Pancreas (tissue), 10 donors: Measurements from ENCODE around the gene KSR2. TPM values are rescaled to one million over a fixed set of nuclear protein-coding genes. Genes with fewer than 3 reads are reported as not detected.

Experiments used
- ATAC-seq, 4 donors: fragments of 200-7000 bp; cut with Tn5 transposase; one replicate each; pipeline versions ENCODE4 v1.8.0 to v1.9.1; 2020; ENCODE audit warnings: mild to moderate bottlenecking in 4 of 4, moderate library complexity in 4 of 4
- DNase-seq, 6 donors: peaks; one replicate each; pipeline ENCODE4 v3.0.0-alpha.2; 2020
- FAIRE-seq: peaks from 2 replicates; lab custom pipeline; 2012; peaks lifted over from hg19 to GRCh38; lab: Jason Lieb, UNC
- H3K27ac ChIP-seq, 4 donors: fragments of 200-600 bp; sonication (generic); 1 replicate in 3 of 4; 2 replicates in 1 of 4; pipeline versions ENCODE4 v1.5.0 to v1.8.0; 2020
- H3K27me3 ChIP-seq, 4 donors: fragments of 200-600 bp; one replicate each; pipeline ENCODE4 v1.8.0; 2021
- H3K36me3 ChIP-seq, 3 donors: fragments of 200-600 bp; sonication (generic) in 1 of 3; one replicate each; pipeline versions ENCODE4 v1.5.0 to v1.8.0; 2020 to 2021
- H3K4me1 ChIP-seq, 3 donors: fragments of 200-600 bp; one replicate each; pipeline ENCODE4 v1.8.0; 2021
- H3K4me3 ChIP-seq, 4 donors: fragments of 200-600 bp; sonication (generic) in 2 of 4; one replicate each; pipeline versions ENCODE4 v1.5.0 to v1.8.0; 2020 to 2021
- H3K9me3 ChIP-seq, 4 donors: fragments of 200-600 bp; one replicate each; pipeline ENCODE4 v1.8.0; 2021
- CTCF ChIP-seq, 4 donors: fragments of 200-600 bp; sonication (generic) in 3 of 4; IDR thresholded peaks; one replicate each; pipeline versions ENCODE4 v1.5.0 to v1.8.0; 2021; ENCODE audit warnings: antibody characterized with exemption in 4 of 4
- WGBS, 2 donors: extraction: QIAGEN DNeasy Blood & Tissue Kit; methylation state at CpG; one replicate each; pipeline ENCODE4 v1.1.7; 2013; 5-methylcytosine and 5-hydroxymethylcytosine counted together
- intact Hi-C, 3 donors: fragments of 100-400 bp; cut with DNase I; formaldehyde crosslinking; loops; one replicate each; pipeline versions ENCODE4 v1.11.1 to v1.14.2; 2022
- polyA plus RNA-seq, 2 donors: library from polyadenylated mRNA; stranded (reverse); fragments of 200-250 nt; gene quantifications; one replicate each; pipeline ENCODE4 v1.2.3, GENCODE V29; 2013
- total RNA-seq, 6 donors: library from RNA; stranded (reverse); fragmentation: NEBNext Ultra II Directional in 4 of 6; extraction: Animal tissue kit (Norgen Biotek cat#: 25700) in 4 of 6; gene quantifications; one replicate each; pipeline versions ENCODE4 v1.2.1 to v1.2.4, GENCODE V29; 2021 to 2023
- donor health status: healthy with polysubstance abuse.
- donor health status: DM: no; HTN: no; CAD: no; lungs with moderate emphysema.
- donor health status: DM: no; HTN: no; CAD: no.
- donor health status: control.
- donor health status: control.
- donor health status: Bipolar disorder and iron deficiency.
- donor health status: DM: yes; HTN: yes; CAD: no.
- donor health status: DM: no; HTN: no; CAD: no.
- donor health status: DM: no; HTN: no; CAD: no.
- donor health status: DM: yes; HTN: yes; CAD: no.

The KSR2 gene
- total and polyA plus RNA-seq, 8 donors, result 0.68 to 1.8 (median 1.3) TPM

GRCh38 chr12:117842630-117843029, 126.2 kb downstream of the KSR2 start:
- ATAC-seq, result no peak
- 72 to 82% methylated on average over 4 of the region's 4 CpGs for WGBS, 2 donors
- Histone ChIP-seq H3K4me1 (no peaks in the 10 kb centered on the region), H3K27me3 (no peaks in the 10 kb centered on the region), H3K27ac (no peak overlapping the region), H3K4me3 (no peak overlapping the region), H3K9me3 (no peaks in the 10 kb centered on the region), H3K36me3 (no peaks in the 10 kb centered on the region)
- no peak for DNase-seq
- intact Hi-C loops, result loop anchor here (10.0 kb wide), 1 partner anchor 628 kb away; no protein-coding TSS in a partner anchor
- TF ChIP-seq CTCF (IDR thresholded peaks at IDR 0.05), result no peak
- no peak for FAIRE-seq

- Histone ChIP-seq H3K27me3 (no peaks in the 10 kb centered on the region), H3K27ac (no peak overlapping the region), H3K4me1 (no peaks in the 10 kb centered on the region), H3K36me3 (no peaks in the 10 kb centered on the region), H3K9me3 (no peaks in the 10 kb centered on the region), H3K4me3 (no peak overlapping the region)
- intact Hi-C loops, result loop anchor here (10.0 kb wide), 1 partner anchor 627 kb away; no protein-coding TSS in a partner anchor
- FAIRE-seq, result no peak
- TF ChIP-seq CTCF (IDR thresholded peaks at IDR 0.05), result no peak
- DNase-seq, result no peak
- ATAC-seq, result no peak
- 90 to 94% methylated on average over 2 of the region's 2 CpGs for whole genome bisulfite sequencing, 2 donors
These were observed 126.6 kb downstream of the KSR2 start for GRCh38 chr12:117842220-117842619.

GRCh38 chr12:117837737-117838050, 131.1 kb downstream of the KSR2 start:
- 50% methylated on average over 3 of the region's 3 CpGs for WGBS, 2 donors
- intact Hi-C loops, result loop anchor here in 2 of 3 donors (5.0 to 10.0 kb wide), 3 partner anchors 253 to 475 kb away; partner anchors contain the start of gene NOS1 (in 2 of the 2)
- Histone ChIP-seq H3K27me3 (no peaks in the 10 kb centered on the region), H3K4me1 (no peaks in the 10 kb centered on the region), H3K9me3 (no peaks in the 10 kb centered on the region), H3K36me3 (no peaks in the 10 kb centered on the region), H3K4me3 (no peak overlapping the region), H3K27ac (no peak overlapping the region)
- ATAC-seq (no peak), DNase-seq (no peak), FAIRE-seq (no peak)
- no peak for TF ChIP-seq CTCF (IDR thresholded peaks at IDR 0.05)

GRCh38 chr12:117836999-117837736, 131.6 kb downstream of the KSR2 start:
- no peaks in the 10 kb centered on the region for H3K9me3 ChIP-seq
- peak; percentile 64 to 92 (median 84) for ATAC-seq
- H3K36me3 ChIP-seq, result no peaks in the 10 kb centered on the region
- intact Hi-C loops, result loop anchor here in 2 of 3 donors (5.0 to 10.0 kb wide), 3 partner anchors 252 to 475 kb away; partner anchors contain the start of gene NOS1 (in 2 of the 2)
- no peaks in the 10 kb centered on the region for H3K27me3 ChIP-seq
- no peak overlapping the region for H3K27ac ChIP-seq
- TF ChIP-seq CTCF (IDR thresholded peaks at IDR 0.05), result peak; percentile 91 to 98 (median 94)
- DNase-seq, result peak; percentile 50 to 95 (median 78)
- H3K4me3 ChIP-seq, result no peak overlapping the region
- WGBS, 2 donors, result 17 to 21% methylated on average over 22 of the region's 22 CpGs
- FAIRE-seq, result no peak
- H3K4me1 ChIP-seq, result no peaks in the 10 kb centered on the region

GRCh38 chr12:117836476-117836875, 132.3 kb downstream of the KSR2 start:
- WGBS, 2 donors, result 87 to 89% methylated on average over 9 of the region's 9 CpGs
- no peak overlapping the region for H3K27ac ChIP-seq
- no peaks in the 10 kb centered on the region for H3K9me3 ChIP-seq
- H3K27me3 ChIP-seq, result no peaks in the 10 kb centered on the region
- no peak for TF ChIP-seq CTCF (IDR thresholded peaks at IDR 0.05)
- intact Hi-C loops, result loop anchor here in 2 of 3 donors (5.0 to 10.0 kb wide), 3 partner anchors 252 to 474 kb away; partner anchors contain the start of gene NOS1 (in 2 of the 2)
- no peaks in the 10 kb centered on the region for H3K36me3 ChIP-seq
- no peak for DNase-seq
- H3K4me3 ChIP-seq, result no peak overlapping the region
- no peak for ATAC-seq
- no peak for FAIRE-seq
- no peaks in the 10 kb centered on the region for H3K4me1 ChIP-seq
